Activated CD4-positive, alpha-beta T cell treated with anti-CD3 and anti-CD28 coated beads, Interleukin-2, amount 50 U/mL, for 4 hours (primary cell): ENCODE results near the gene ZNF441.
"Not testable (repeated sequence)": the region's sequence is repeated elsewhere in the genome, so short reads cannot be mapped to it uniquely, and the experiment has no call there.

Experiments
- DNase-seq, 2 experiments: peaks; one replicate each; pipeline ENCODE4 v3.0.0-alpha.2; 2020

ZNF441 gene

DNA sequence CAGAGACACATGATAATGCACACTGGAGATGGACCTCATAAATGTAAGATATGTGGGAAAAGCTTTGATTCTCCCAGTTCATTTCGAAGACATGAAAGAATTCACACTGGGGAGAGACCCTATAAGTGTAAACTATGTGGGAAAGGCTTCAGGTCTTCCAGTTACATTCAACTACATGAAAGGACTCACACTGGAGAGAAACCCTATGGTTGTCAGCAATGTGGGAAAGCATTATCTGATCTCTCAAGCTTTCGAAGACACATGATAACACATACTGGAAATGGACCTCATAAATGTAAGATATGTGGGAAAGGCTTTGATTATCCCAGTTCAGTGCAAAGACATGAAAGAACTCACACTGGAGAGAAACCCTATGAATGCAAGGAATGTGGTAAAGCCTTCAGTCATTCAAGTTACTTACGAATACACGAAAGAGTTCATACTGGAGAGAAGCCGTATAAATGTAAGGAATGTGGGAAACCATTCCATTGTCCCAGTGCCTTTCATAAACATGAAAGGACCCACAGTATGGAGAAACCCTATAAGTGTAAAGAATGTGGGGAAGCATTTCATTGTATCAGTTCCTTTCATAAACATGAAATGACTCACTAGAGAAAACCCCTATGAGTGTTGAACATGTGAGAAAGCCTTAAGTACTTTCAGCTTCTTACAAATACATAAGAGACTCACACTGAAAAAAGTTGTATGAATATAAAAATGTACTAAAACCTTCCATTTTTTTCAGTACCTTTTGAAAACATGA is 14.7 kb downstream of the ZNF441 start:
- DNase-seq: no peak

DNA sequence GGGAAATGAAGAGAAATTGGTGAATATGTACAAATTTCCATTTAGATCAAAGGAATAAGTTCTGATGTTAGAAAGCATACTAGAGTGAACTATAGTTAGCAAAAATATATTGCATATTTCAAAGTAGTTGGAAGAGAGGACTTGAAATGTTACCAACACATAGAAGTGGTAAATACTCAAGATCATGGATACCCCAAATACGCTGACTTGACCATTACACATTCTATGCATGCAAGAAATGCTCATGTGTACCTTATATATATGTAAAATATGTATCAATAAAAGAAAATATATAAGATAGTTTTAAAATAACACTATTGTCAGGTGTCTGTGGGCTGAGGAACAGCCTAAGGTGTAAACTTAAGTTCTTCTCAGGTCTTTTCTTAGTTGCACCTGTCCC is 17.0 kb downstream of the ZNF441 start:
- DNase-seq: no peak

DNA sequence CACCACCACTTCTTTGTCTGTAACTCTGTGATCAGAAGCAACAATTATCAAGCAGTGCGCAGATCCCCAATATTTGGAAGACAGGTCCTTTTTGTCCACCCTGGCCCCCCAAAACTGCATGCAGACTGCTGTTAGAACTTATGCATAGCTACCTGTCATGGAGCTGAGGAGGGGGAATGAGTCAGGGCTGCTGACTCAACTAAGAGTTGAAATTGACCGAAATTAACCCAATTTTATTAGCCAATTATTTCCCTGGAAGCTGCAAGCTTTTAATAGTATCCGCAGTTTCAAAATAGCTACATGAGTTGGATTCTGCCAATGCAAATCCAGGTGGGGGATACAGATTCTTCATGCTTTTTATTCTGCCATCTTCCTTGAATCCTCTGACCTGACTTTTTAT is 17.6 kb downstream of the ZNF441 start:
- no peak for DNase-seq

DNA sequence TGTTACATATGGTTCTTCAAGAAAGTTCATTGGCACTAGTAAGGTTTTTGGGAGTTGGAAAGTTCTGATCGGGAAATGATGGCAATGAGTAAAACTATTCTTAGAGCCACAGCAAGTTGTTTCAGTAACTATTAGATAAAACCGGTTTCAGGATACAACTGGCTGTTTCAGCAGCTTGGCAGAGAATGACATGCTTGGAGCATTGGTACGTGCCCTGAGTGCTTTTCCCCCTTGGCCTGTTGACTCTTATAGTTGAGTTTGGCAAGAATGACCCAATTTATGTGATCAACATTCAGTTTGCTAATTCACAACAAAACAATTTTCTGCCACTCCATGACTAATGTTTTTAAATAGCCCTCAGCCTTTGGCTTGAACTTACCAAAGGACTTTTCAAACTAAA is 20.7 kb downstream of the ZNF441 start:
- no peak for DNase-seq

DNA sequence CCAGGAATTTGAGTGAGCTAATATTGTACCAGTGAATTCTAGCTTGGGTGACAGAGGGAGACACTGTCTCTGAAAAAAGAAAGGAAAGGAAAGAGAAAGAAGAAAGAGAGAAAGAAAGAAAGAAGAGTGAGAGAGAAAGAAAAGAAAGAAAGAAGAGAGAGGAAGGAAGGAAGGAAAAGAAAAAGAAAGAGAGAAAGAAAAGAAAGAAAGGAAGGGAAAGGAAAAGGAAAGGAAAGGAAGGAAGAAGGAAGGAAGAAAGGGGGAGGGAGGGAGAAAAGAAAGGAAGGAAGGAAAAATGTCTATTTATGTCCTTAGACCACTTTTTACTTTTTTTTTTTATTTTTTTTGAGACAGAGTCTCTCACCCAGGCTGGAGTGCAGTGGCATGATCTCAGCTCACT is 26.1 kb downstream of the ZNF441 start:
- no peak for DNase-seq

DNA sequence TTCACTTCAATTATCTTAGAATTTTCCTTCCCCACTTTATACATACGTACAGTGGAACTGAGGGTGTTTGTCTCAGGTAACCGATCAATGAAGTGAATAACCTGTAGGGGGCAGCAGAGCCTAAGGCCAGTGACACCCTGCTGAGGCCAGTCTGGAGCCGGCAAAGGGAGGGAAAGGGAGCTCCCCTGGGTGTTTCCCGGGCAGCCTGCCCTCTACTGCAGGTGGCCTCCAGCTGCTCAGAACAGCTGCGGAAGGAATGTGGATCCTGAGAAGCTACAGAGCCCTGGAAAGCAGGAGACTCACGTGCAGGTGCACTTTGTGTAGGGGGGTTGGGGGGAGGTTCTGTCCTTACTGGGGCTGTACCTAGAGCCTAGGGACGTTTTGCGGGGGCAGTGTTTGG is 30.7 kb downstream of the ZNF441 start:
- DNase-seq: peak; percentile 68 to 71

DNA sequence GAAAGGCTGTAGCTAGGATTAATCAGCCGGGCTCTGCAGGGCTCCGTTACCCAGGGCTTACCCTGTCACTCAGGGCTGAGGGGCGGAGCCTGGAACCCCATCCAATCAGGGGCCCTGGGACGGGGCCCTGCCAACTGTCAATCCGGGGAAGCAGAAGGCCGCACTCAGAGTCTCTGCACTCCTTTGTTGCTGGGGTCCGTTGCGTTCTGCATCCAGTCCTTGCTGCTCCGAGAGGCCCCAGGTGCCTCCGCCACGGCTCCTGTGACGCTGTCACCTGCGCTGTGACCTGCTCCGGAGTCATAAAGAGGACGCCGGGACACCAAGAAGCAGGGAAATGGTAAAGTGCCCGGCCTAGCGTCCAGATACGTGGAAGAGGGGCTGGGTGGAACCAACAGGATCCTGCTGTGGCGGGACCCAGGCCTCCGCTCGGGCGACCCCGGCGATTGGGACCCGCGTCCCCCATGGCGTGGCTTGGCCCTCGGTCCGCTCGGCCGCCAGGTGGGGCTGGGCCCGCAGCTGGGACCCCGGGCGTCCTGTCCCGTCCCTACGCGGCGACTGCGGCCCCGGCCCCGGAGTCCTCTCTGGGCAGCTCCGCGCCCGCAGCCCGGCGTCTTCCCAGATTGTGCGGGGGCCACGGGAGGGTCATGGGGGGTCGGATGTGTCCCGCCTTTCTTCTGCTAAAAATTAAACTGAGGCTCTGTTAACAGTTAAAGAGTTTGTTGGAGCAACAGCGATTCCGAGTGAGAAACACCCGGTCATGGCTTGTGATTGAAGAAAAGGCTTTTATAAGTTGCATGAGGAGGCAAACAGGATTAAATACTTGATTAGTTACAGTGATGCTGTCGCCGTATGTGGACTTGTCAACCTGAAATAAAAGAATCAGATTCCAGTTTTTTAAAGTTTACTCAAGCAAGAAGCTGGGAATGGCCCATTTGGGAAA is 31.9 kb downstream of the ZNF441 start, which contains the start of gene ZNF491:
TSS of gene ZNF491 (plus strand) at position 133 of the 940 bp plus-strand sequence. CDS start 7,431 bp downstream, outside the sequence.
- DNase-seq: peak; percentile 82 to 83

DNA sequence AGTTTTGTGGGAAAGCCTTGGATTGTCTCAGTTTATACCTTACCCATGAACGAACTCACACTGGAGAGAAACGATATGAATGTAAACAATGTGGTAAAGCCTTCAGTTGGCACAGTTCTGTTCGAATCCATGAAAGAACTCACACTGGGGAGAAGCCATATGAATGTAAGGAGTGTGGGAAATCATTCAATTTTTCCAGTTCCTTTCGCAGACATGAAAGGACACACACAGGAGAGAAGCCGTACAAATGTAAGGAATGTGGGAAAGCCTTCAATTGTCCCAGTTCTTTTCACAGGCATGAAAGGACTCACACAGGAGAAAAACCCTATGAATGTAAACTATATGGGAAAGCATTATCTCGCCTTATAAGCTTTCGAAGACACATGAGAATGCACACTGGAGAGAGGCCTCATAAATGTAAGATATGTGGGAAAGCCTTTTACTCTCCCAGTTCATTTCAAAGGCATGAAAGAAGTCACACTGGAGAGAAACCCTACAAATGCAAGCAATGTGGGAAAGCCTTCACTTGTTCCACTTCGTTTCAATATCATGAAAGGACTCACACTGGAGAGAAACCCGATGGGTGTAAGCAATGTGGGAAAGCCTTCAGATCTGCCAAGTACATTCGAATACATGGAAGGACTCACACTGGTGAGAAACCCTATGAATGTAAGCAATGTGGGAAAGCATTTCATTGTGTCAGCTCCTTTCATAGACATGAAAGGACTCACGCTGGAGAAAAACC is 39.7 kb downstream of the ZNF441 start:
- no peak for DNase-seq

DNA sequence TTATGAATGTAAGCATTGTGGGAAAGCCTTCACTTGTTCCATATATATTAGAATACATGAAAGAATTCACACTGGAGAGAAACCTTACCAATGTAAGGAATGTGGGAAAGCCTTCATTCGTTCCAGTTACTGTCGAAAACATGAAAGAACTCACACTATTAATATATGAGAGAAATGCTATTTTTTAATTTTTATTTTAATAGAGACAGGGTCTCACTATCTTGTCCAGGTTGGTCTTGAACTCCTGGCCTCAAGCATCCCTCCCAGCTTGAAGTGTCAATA is 40.2 kb downstream of the ZNF441 start:
- no peak for DNase-seq

DNA sequence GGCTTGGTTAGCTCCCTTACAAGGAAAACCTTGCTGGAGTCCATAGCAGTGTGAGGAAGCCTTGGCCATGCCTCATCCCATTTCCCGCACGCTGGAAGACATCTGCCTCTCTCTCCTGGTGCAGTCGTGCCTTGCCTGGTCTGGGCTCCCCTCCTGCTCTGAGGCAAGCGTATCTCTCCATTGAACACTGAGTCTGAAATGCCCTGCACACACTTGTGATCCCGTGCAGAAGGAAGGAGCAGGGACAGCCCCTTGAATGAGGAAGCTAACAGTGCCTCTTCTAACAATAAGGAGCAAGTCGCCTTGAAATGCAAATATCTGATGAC is 46.9 kb downstream of the ZNF441 start:
- no peak for DNase-seq

DNA sequence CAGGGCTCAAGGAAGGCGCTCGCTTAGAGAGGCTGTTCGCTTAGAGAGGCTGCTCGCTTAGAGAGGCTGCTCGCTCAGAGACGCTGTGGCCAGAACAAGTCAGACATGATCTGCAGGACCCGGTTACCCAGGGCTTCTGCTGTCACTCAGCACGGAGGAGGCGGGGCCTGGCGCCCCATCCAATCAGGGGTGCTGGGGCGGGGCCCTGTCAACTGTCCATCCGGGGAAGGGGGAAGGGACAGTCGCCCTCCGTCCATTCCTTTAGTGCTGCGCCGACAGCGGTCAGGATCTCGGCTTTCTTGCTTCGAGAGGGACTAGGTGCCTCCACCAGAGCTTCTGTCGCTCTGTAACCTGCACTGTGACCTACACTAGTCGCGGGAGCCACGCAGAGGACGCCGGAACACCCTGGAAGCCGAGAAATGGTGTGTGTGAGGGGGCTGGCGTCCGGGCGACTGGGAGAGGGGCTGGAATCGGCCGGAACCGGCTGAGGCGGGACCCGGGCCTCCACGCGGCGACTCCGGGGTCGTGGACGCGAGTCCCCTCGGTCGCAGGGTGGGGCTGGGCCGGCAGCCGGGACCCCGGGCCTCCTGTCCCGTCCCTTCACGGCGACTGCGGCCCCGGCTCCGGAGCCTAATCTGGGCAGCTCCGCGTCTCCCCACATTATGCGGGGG is 47.4 kb downstream of the ZNF441 start, which contains the start of gene ZNF440:
TSS of gene ZNF440 (plus strand) at position 245 of the 671 bp plus-strand sequence. CDS start at position 420, 175 bp downstream.
- peak; percentile 75 to 76 for DNase-seq

DNA sequence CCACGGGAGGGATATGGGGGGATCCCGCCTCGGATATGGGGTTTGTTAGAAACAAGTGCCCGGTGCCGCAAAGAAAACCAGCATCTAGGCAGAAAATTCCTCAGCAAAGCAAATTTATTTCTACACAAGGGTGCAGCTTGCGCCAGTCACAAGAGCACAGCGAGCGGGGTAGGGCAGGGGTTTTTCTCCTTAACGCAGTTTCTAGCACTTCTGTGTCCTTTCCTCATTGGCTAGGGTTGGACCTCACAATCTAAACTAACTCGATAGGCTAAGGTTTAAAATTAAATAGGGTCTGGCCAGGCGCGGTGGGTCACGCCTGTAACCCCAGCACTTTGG is 47.9 kb downstream of the ZNF441 start:
- no peak for DNase-seq

DNA sequence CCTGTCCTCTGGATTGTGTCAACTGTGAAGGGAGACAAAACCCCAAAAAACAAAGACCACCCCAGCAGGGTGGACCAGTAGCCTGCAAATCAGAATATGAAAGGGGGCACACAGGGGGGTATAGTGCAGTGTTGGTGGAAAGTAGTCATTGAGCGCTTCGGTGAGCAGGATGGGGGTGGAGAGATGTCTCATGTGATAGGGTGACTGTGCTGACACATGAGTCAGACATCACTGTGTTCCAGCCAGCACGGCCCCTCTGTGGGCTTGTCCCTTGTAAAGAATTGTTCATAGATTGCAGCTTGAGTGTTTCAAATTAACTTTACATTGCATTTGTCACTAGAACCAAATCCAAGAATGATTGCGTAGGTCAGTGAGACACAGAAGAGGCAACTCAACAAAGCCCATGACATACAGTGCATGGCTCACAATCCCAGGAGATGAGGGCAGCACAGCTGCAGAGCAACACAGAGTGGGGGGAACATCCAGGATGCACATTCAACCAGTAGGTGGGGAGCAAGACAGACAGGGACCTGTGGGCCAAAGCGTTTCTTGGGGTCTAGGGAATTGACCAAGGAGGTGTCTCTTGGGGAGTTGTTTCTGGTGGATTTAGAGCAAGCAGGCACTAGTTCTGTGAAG is 54.8 kb downstream of the ZNF441 start:
- DNase-seq: no peak

DNA sequence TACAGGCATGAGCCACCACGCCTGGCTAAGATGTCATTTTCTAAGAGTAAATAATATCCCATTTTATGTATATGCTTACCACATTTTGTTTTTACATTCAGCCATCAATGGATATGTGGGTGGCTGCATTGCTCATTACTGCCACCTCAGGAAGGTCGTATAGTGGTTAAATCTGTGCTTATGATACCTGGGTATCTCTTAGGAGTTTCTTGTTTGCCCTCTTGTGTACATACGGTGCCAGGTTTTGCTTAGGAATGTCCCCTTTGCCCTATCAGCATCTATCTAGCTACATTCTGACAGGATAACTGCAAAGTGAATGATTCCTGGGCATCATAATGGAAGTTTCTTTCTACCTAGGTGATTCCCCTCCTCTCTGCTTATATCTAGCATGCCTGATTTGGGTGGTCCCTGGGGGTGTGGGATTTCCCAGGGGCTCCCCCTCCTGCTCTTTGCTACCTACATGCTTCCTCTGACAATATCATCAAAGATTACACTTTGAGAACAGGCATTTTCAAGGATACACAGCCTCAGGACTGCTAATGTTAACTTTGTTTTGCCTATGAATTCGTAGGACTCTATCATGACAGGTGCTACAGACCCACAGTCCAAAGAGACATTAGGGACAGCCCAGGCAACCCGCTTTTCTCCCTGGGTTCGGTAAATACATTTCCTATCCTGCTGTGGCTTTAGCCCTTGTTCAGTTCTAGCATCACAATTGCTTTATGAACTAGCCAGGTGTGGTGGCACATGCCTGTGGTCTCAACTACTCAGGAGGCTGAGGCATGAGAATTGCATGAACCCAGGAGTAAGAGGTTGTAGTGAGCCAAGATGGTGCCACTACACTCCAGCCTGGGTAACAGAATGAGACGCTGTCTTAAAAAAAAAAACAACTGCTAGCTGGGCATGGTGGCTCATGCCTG is 62.4 kb downstream of the ZNF441 start:
- DNase-seq: not testable (repeated sequence)

DNA sequence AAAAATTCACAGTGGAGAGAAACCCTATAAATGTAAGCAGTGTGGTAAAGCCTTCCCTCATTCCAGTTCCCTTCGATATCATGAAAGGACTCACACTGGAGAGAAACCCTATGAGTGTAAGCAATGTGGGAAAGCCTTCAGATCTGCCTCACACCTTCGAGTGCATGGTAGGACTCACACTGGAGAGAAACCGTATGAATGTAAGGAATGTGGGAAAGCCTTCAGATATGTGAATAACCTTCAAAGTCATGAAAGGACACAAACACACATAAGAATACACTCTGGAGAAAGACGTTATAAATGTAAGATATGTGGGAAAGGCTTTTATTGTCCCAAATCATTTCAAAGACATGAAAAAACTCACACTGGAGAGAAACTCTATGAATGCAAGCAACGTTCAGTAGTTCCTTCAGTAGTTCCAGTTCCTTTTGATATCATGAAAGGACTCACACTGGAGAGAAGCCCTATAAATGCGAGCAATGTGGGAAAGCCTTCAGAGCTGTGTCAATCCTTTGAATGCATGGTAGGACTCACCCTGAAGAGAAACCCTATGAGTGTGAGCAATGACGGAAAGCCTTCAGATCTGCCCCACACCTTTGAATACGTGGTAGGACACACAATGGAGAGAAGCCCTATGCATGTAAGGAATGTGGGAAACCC is 65.6 kb downstream of the ZNF441 start:
- DNase-seq: no peak

DNA sequence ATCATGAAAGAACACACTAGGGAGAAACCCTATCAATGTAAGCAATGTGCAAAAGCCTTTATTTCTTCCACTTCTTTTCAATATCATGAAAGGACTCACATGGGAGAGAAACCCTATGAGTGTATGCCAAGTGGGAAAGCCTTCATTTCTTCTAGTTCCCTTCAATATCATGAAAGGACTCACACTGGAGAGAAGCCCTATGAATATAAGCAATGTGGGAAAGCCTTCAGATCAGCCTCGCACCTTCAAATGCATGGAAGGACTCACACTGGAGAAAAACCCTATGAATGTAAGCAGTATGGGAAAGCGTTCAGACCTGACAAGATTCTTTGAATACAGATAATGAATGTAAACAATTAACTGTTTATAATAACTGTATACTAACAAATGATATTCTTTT is 66.7 kb downstream of the ZNF441 start:
- DNase-seq: no peak
